ENCODE results near the gene ANXA4.
A peak's percentile ranks its signal among the peaks of the same experiment; 100 is the strongest.
"Not testable (repeated sequence)": the region's sequence is repeated elsewhere in the genome, so short reads cannot be mapped to it uniquely, and the experiment has no call there.

ANXA4 gene

DNA sequence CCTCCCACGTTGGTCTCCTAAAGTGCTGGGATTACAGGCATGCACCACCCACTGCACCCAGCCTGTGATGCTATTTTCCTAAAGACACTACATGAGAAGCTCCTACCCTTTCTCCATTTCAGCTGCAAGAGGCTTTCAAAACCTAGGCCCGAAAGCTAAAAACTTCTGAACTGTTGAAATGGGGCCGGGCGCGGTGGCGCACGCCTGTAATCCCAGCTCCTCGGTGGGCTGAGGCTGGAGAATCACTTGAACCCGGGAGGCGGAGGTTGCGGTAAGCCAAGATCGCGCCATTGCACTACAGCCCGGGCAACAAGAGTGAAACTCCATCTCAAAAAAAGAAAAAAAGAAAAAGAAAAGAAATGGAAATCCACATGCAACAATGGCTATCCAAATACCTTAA, 18.1 kb upstream of the ANXA4 start:
- DNase-seq: no peak

DNA sequence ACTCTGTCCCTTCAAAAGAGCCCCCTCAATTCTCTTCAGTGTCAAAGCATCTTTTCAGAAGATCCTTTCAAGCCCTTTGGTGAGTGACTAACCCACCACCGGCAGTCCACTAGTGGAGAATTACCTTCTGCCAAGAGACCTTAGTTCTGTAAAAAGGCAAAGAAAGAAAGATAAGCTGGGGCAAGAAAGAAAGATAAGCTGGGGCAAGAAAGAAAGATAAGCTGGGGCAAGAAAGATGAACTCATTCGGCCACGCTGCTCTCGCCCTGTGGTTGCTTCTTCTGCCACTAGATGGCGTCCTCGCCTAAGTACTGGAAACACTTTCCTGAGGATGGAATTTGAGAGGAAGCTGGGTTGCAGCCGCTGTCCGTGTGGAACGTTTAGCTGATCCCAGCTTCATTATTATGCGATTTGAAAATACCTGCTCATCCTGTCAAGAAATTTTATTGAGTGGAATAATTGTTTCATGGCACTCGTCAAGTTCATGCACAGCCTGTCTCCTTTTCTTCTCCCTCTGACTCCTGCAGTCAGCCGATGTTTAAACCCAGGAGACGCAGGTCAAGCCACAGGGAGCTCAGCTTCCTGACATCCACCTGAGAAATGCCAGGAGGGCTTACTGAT, 17.3 kb upstream of the ANXA4 start:
- DNase-seq: peak; percentile 82

DNA sequence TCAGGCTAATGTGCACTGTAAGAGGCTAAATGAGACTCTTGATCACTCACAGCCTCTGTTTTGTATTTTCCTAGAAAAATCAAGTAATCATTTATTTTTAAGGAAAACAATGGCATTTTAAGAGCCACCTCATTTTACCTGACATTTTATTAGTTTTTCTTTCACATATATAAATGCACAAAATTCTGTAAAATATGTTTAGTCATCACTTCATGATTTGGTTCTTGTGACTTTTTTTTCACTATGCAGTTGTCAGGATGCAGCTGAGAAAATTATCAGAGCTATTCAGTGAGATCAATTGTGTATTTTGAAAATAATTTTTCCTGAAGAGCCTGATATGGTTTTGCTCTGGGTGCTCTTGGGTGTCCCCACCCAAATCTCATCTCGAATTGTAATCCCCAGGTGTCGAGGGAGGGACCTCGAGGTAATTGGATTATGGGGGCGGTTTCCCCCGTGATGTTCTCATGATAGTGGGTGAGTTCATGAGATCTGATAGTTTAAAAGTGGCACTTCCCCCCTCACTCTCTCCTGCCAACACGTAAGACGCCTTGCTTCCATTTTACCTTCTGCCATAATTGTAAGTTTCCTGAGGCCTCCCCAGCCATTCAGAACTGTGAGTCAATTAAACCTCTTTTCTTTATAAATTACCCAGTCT, 16.1 kb upstream of the ANXA4 start:
- no peak for DNase-seq

DNA sequence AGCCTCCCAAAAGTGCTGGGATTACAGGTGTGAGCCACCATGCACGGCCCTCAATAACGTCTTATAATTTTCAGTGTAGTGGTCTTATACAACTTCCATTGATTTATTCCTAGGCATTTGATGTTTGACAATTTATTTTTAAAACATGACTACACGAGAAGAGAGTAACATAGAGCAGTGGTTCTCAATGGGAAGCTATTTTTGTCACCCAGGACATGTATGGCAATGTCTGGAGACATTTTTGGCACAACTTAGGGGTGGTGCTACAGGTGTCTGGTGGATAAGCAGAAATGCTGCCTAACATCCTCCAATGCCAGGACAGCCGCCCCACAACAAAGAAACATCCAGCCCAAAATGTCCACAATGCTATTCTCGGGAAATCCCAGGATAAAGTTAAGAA, 12.7 kb upstream of the ANXA4 start:
- no peak for DNase-seq

DNA sequence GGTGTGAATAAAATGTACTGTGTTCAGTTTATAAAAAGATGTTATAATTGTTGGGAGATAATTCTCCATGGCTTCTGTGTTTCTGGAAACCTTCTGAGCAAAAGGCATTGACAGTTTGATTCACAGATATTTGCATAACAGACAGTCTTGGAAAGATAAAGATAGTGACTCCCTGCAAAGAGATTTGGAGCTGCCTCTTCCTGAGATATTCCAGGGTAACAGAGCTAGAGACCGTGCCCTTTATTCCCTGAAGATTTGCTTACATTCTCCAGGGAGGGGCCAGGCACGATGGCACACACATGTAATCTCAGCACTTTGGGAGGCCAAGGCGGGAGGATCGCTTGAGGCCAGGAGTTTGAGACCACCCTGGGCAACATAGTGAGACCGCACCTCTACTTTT, 12.2 kb upstream of the ANXA4 start:
- no peak for DNase-seq

DNA sequence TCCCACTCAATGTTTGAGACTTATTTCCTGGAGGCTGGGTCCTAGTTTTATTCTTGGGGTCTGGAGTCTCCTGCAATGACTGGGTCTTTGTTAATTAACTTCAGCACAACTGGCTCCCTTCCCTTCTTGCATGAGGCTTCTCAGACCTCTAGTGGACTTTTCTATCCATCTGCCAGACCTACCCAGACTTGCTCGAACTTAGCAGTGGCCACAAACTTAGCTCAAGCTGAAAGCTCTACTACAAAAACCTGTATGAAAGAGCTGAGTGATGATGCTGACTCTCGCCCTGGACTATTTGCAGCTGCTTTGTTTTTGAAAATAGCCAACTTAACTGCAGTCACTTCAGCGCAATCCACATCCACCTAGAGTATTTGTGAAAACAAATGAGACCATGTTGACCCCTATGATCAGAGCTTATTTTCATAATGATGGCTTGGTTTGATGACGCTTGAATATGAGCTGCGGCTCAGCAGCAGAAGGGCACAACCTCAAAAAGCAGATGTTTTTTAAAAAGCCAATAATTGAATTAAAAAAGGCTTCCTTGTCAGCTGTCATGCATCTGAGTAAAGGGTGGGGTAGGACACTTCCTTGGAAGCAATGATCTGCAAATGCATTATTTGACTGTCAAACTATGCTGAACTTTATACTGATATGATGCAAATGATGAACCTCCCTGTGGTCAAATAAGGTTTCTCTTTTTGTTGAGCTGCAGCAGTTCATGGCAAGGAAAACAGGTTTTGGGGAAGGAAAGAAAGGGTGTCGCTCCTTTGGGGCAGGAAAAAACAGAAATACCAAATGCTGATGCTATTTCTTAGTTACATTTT, 10.6 kb upstream of the ANXA4 start:
- no peak for DNase-seq

DNA sequence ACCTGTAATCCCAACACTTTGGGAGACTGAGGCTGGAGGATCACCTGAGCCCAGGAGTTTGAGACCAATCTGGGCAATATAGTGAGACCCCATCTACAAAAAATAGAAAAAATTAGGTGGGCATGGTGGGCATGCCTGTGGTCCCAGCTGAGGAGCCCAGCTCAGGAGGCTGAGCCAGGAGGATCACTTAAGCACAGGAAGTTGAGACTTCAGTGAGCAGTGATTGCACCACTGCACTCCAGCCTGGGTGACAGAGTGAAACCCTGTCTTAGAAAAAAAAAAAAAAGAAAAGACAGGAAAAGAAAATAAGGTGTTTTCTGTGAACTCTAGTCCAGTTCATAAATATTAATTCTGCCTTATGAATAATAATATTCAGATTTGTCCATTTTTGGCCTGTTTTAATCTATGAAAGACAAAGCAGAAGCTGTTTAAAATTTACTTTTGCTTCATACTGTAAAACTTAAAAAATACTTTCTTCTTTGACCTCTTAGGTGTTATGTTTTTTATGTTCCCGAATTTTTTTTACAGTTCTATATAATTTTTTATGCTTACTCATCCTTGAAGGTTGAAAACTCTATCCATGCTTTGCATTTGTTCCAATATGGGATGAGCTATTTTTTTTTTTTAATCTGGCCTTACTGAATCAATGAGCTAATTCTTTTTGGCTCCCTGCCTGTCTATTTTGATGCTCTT, 8.4 kb upstream of the ANXA4 start:
- DNase-seq: no peak

DNA sequence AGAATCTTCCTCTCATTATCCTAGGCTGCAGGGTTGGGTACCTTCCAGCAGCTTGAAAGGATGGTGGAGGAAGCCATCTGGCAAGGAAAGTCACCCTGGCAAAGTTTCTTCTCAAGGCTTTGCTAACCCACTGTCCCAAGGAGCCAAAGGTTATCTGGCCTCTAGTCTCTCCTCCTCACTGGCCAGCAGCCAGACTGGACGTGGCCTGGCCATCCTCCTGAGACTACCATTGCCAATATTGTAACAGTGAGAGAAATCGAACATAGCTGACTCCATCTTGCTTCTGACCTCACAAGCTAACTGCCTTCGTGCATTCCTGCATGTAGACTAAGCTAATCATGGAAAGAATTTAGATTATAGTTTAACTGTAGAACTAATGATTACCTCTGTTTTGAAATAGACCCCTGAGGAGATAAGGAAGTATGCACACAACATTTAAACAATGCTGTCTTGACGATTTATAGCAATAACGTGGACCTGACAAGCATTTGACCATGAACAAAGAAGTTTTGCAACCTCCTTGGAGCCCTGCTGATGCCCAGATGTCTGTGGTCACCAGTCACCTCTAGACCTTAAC, 7.8 kb upstream of the ANXA4 start:
- no peak for DNase-seq

DNA sequence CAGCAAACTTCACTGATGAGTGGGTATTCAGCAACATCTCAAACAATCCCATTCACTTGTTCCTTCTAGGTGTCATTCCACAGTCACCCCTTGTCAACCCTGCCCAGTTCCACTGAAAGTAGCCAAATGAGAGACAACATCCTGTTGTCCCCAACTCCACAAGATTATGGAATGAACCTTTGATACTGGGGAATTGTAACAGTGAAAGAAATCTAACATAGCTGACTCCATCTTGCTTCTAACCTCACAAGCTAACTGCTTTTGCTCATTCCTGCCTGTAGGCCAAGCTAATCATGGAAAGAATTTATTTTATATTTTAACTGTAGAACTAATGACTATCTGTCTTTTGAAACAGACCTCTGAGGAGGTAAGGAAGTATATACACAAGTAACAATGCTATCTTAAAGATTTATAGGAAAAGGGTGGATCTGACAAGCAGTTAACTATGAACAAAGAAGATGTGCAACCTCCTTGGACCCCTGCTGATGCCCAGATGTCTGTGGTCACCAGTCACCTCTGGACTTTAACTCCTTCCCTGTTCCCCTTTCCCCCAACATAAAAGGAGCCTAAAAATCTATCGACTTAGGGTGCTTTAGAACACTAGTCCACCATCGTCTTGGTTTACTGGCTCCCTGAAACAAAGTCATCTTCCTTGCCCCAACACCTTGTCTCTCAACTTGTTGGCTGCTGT, 6.9 kb upstream of the ANXA4 start:
- DNase-seq: no peak

DNA sequence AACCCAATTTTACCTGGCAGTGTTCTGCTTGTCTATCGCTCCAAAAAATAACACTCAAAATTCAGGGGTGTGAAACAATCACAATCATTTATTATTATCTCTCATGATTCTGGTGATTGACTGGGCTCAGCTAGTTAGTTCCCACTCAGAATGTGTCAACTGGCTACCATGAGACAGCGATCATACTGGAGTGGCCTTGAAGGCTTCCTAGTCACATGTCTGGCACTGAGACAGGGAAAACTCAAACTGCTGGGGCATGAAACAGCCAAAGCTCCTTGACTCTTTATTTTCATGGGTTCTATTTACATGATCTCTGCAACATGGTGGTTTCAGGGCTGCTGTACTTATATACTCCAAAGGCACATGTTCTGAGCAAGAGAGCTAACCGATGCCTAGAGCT, 6.2 kb upstream of the ANXA4 start:
- no peak for DNase-seq

DNA sequence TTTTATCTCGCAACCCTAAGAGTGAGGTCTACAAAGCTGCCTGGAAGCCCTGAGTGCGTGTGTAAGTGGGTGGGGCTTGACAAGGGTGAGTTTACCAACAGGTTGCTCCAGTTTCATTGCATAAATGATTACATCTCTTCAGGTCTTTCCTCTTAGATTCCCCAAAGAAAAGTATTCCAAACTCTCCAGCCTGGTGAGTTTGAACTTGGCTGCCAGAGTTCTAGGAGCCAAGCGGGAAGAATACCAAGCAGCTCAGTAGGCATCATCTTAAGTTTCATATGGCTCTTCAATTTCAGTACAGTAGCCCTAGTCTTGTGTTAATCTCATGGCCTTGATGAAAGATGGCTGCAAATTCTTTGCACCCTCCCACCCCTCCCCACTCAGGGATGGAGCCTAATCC, 3.8 kb upstream of the ANXA4 start:
- DNase-seq: not testable (repeated sequence)

DNA sequence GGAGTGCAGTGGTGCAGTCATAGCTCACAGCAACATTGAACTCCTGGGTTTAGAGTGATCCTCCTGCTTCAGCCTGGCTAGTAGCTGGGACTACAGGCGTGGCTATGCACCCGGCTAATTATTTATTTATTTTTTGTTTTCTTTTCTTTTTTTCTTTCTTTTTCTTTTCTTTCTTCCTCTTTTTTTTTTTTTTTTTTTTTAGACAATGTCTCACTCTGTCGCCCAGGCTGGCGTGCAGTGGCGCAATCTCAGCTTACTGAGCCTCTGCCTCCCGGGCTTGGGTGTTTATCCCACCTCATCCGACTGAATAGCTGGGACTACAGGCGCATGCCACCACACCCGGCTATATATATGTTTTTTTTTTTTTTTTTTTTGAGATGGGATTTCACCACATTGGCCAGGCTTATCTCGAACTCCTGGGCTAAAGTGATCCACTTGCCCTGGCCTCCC, 1.4 kb upstream of the ANXA4 start:
- no peak for DNase-seq

DNA sequence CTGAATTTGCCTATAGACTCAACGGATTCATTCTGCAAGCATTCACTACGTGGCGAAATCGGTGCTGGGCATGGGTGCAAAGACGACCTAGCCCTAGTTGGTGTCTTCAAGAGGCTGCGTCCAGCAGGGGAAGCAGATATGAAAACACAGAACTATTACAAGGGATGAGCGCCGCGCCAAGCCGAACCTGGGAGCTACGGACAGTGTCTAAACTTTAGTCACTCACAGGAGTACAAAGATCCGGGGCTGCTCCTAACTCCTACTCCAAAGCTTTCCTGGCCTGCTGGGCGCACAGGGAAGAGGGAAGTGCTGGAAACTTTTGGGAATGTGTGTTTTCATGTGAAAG, 732 bp upstream of the ANXA4 start:
- DNase-seq: peak; percentile 58

DNA sequence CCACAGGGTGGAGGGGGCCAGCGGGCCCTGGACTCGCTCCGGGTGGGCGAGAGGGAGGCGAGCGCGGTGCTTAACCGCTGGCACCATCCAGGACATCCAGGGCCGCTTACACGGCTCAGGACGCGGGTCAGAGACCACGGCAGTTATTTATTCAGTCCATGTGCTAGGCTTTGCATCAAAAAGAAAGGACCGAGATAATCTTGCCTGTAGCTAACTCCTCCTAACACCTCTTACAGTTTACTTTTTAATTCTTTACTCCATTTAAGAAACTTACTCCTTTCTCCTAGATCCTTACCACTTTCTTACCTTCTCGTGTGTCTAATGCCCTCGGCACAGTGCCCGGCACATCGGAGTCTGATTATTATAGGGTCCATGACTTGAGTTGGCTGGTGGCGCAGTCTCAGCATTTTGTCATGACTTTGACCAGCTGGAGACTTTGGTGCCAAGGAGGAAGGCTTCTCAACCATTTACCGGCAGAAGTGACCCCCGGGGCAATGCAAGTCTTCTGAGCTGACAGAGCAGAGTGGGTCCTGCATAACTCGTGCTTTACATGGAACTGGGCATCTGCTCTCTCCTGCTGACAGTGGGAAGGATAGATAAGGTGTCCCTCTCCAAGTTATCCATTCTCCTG, 503 bp downstream of the ANXA4 start:
- DNase-seq: peak; percentile 27

DNA sequence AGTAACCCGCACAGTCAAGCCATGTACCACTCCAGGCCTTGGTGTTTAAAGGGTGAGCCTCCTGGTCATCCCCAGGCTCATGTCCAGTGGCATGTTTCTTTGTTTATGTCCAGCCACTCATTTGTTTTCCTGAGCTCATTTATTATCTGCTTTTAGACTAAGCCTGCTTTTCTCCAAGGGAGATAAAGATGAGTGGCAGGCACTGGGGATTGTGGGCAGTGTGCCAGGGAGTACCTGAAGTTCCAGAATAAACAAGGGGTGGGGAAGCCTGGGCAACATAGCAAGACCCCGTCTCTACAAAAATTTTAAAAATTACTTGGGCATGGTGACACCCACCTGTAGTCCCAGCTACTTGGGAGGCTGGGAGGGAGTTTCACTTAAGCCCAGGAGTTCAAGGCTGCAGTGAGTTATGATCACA, 1.9 kb downstream of the ANXA4 start:
- DNase-seq: no peak

DNA sequence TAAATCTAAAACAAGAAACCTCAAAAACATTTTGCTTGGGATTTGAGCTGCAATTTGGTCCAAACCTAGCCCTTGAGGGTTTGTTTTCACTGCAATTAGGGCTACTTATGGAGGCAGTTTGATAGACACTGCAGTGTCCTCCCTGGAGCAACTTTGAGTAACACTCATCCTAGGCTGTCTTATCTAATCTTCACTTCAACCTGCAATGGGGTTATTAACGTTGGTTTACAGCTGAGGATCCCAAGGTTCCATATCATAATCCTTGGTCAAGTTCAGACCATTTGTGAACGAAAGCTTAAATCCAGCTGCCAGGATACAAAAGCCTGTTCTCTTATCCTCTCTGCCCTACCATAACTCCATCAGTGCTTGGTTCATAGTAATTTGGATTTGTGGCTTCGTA, 2.5 kb downstream of the ANXA4 start:
- DNase-seq: no peak

DNA sequence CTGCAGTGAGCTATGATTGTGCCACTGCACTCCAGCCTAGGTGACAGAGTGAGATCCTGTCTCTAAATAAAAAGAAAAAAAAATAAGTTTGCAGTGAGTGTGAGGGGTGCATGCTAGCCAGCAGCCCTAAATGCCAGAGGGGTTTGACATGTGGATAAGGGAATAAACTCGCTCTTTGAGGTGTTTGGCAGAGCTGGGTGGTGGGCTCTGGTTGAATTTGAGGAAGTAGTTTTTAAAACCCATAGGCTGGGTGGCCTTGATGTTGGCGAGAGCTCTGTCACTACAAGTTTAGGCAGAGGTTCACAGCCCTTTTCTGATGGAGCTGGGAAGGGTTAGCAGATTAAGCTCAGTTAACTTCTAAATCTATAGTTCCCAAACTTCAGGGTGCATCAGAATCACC, 3.1 kb downstream of the ANXA4 start:
- DNase-seq: no peak

DNA sequence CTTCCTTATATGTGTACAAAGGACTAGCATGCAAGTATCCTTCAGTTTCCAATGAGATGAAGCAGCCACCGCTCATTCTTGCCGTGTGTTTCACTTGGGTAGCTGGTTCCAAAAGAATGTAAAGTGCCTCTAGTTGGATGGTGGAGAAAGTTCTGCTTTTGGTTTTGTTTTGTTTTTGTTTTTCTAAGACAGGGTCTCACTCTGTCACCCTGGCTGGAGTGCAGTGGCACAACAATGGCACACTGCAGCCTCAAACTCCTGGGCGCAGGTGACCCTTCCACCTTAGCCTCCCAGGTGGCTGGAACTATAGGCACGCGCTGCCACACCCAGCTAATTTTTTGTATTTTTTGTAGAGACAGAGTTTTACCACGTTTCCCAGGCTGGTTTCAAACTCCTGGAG, 8.3 kb downstream of the ANXA4 start:
- DNase-seq: no peak

DNA sequence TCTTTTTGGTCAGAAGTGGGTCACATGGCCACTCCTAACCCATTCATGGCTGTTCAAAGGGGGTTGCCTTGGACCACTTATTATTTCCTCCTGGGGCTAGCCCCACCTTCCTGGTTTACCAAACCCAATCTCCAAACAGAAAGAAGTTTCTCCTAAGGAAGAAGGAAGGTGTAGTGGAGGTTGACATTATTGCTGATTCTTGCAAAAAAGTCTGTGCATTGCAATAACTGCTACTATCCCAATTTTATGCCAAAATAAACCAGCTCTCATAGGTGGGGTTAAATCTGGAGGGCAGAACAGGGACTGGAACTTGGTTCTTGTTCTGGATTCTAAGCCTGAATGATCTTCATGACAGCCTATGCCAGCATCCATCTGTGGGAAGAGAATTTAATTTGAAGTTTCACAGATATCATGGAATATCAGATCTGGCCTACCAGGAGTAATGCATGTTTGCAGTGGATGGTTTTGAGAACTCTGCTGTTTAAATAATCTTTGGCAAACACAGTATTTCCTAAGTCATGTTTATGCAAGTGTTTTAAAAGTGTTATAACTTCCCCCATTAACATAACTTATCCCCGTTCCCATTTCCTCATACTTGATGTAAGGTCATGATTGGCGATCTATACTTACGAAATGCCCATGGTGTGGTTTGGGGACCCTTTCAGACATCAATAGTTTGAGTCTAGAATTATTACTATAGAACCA, 11.9 kb downstream of the ANXA4 start:
- no peak for DNase-seq

DNA sequence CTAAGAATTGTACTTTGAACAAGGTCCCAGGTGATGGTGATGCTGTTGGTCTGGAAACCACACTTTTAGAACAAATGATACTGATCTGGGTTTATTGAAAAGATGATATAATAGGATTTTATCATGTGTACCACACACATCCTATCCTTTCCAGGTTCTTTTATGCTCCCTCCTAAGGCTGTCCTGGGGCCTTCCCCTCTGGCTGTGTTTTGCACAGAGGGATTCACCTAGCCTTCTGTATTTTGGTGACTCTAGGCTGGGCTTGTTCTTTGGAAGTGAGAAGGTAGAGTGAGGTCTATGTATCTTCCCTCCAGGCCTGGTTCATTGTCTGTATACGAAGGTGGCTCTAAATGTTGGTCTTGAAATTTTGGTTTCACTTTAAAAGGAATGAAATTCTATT, 12.7 kb downstream of the ANXA4 start:
- no peak for DNase-seq

DNA sequence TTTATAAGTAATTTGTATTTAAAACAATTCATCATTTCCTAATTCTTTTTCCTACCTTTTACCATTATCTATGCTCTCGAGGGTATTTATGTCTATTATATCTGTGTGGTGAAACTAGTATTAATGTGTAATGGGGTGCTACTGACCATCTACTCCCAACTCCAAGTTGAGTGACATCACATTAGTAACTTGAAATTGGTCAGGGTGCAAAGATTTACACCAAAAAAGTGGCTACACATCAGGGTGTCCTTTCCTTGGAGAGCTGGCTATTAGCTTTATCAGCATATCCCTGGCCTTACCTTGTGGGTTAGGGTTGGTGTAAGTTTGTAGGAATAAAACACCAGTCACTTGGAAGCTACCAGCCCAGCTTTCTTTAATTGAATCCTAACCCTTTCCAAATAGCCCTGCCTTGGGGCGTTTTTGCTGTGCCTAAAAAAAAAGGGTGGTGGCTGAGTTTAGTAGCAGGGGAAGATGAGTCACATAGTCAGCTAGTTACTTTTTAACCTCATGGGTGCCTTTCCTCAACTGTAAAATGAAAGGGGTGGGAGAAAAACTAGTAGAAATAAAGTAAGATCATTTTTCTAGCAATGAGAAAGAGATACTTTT, 14.0 kb downstream of the ANXA4 start:
- no peak for DNase-seq
